ENCODE data around the gene IL17RB.

DNA sequence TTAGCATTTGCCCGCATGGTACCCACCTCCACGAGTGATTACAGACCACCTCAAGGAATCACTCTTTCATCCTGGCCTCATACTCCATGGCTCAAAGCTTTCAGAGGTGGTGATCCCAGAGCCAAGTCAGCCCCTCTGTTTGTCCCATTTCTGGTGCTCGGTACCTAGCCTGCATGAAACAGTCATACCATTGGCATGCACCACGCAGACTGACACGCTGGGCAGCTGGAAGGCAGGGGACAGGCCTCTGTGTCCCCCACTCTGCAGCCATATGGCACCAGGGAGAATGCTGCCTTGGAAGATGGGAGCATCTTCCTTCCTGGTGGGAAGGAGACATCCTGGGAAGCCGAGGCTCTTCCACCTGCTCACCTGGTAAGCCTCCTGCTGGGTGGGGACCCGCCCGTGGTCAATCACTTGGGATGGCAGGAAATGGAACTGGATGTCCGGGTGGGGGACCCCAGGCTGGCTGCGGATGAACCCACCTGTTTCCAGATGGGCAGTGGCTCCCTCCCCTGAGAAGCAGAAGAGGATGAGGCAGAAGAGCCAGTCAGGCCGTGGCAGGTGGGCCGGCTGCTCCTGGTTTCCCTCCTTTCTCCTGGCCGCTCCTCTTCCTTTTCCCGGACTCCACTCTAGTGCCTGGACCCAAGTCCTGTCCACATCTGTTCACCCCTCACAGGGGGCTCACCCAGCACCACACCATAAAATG is 27.1 kb upstream of the IL17RB start:
- TF ChIP-seq, protein P1, sequence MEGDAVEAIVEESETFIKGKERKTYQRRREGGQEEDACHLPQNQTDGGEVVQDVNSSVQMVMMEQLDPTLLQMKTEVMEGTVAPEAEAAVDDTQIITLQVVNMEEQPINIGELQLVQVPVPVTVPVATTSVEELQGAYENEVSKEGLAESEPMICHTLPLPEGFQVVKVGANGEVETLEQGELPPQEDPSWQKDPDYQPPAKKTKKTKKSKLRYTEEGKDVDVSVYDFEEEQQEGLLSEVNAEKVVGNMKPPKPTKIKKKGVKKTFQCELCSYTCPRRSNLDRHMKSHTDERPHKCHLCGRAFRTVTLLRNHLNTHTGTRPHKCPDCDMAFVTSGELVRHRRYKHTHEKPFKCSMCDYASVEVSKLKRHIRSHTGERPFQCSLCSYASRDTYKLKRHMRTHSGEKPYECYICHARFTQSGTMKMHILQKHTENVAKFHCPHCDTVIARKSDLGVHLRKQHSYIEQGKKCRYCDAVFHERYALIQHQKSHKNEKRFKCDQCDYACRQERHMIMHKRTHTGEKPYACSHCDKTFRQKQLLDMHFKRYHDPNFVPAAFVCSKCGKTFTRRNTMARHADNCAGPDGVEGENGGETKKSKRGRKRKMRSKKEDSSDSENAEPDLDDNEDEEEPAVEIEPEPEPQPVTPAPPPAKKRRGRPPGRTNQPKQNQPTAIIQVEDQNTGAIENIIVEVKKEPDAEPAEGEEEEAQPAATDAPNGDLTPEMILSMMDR (IDR thresholded peaks at IDR 0.05): no peak
- TF ChIP-seq EP300 (IDR thresholded peaks at IDR 0.05) (no peak), POLR2A (IDR thresholded peaks at IDR 0.05) (no peak)

Data from tibial nerve (tissue), 4 donors.